GM21381 (cell line): ENCODE data around the gene R3HDML.
"Not testable (repeated sequence)": the region's sequence is repeated elsewhere in the genome, so short reads cannot be mapped to it uniquely, and the experiment has no call there.

ENCODE experiments used
- ATAC-seq: cut with Tn5 transposase; IDR thresholded peaks from one replicate; pipeline ENCODE4 v1.9.1; 2021; ENCODE audit warnings: mild to moderate bottlenecking, moderate library complexity; ENCODE audit not compliant: unreplicated experiment

Gene R3HDML

GRCh38 chr20:44327748-44328147 is 9.1 kb upstream of the R3HDML start:
- not testable (repeated sequence) for ATAC-seq

DNA sequence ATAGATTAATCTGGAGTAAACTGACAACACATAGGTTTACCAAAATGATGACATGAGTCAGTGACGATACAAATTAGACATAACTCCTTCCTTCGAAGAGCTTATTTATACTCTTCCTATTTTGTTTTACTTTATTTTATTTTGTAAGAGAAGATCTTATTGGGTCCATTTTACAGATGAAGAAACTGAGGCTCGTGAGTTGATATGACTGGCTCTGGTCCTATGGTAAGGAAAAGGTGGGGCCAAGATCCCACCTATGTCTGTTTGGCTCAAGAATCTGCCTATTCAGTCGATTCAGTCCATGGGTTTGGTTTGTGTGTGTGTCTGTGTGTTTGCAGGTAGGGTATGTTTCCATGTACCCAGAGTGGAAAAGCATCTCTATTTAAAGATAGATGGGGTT is 8.4 kb upstream of the R3HDML start:
- ATAC-seq: no peak

DNA sequence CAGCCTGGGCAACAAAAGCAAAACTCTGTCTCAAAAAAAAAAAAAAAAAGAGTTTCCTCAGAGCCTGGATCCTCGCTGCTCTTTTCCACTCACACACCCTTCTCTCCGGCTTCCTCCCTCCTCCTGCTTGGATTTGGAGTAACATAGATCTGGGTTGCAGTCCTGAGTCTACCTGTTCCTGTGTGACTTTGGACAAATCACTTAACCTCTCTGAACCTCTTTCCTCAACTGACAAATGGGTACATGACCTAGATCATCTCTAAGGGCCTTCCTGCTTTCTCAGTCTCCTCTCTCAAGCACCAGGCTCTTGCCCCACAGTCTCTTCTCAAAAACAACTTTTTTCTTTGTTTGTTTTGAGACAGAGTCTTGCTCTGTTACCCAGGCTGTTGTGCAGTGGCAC is 5.6 kb upstream of the R3HDML start:
- no peak for ATAC-seq

GRCh38 chr20:44334306-44334705 is 2.5 kb upstream of the R3HDML start:
- ATAC-seq: no peak

GRCh38 chr20:44334709-44335108 is 2.1 kb upstream of the R3HDML start:
- no peak for ATAC-seq

DNA sequence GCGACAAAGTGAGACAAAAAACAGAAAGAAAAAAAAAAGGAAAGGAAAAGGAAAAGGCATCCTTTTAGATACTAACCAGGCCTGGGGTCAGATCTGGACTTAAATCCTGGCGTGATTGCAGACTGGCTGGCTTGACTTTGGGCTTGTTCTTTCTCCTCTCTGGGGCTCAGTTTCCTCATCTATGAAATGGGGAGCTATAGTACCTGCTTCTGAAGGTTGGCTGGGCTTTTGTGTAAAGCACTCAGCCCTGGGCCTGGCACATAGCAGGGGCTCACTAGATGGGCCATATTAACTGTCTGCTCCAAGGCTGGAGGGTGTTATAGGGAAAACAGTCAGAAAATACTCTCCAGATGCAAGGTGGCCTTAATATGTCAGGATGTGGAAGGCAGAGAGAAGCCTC is 1.2 kb upstream of the R3HDML start:
- no peak for ATAC-seq

GRCh38 chr20:44336086-44336485 is 757 bp upstream of the R3HDML start:
- ATAC-seq: no peak

DNA sequence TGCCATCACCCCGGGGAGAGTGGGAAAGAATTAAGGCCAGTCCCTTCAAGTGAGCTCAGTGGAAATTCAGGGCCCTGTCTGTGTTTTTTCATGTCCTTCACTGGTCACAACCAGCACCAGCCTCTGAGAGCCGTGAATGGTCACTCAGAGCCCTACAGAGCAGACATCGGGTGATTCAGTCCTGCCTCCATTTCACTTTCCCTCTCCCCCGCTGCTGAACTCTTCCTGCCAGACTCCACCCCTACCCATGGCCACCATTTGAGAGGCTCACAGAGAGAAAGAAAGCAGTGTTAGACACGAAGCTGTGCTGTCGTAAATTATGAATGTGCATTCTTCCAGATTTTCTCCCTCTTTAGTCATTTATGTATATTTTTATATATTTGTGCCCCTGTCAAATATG is 5.4 kb downstream of the R3HDML start:
- no peak for ATAC-seq

DNA sequence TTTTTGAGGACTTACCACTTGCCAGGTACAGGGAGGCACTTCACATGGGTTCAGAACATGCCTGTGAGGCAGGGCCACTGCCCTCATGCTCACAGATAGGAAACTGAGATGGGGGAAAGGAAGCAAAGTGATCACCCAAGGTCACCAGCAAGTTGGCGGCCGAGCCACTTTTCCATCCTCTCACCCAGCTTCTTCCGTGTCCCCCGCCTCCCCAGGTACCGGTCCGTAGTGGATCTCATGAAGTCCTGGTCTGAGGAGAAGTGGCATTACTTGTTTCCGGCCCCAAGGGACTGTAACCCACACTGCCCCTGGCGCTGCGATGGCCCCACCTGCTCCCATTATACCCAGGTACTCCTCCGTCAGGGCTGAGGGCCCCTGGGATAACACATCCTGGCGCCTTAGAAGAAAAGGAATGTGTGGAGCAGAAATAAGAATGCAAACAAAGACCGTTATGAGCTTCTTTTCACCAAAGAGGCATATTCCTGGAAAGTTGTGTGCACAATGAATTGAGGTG is 6.4 kb downstream of the R3HDML start:
- no peak for ATAC-seq

DNA sequence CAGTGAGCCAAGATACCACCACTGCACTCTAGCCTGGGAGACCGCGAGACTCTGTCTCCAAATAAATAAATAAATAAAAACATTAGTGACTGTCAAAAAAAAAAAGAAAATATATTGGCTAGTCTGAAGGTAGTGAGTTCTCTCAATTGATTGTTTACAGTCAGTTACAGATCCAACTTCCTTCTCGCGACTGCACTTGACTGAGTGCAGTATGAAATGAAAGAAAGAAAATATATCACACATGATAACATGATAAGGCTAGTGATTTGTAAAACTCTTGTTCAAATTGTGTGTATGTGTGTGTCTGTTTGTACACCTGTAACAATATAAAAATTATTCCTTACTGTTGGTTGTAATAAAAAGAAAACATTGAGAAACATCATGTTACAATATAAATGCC is 7.9 kb downstream of the R3HDML start:
- no peak for ATAC-seq

GRCh38 chr20:44345147-44345546 is 8.3 kb downstream of the R3HDML start:
- ATAC-seq: no peak

DNA sequence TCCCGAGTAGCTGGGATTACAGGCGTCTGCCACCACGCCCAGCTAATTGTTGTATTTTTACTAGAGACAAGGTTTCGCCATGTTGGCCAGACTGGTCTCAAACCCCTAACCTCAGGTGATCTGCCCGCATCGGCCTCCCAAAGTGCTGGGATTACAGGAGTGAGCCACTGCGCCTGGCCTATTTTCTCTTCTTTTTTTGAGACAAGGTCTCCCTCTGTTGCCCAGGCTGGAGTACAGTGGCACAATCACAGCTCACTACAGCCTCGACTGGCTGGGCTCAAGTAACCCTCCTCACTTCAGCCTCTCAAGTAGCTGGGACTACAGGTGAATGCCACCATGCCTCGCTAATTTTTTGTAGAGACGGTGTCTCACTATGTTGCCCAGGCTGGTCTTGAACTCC is 9.1 kb downstream of the R3HDML start:
- not testable (repeated sequence) for ATAC-seq

DNA sequence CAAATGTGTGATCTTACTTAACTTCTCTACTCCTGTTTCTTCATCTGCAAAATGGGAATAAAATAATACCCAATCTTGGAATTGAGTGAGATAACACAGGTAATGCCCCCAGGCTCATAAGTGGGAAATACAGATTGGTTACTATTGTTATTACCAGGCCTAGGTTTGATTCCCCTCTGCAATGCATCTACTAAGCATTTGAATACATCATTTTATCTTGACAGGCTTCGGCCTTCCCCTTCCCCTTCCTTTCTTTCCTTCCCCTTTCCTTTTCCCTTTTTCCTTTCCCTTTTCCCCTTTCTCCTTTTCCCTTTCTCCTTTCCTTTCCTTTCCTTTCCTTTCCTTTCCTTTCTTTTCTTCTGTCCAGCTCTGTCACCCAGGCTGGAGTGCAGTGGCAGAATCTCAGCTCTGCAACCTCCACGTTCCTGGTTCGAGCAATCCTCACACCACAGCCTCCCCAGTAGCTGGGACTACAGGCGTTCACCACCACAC is 11.4 kb downstream of the R3HDML start:
- no peak for ATAC-seq

DNA sequence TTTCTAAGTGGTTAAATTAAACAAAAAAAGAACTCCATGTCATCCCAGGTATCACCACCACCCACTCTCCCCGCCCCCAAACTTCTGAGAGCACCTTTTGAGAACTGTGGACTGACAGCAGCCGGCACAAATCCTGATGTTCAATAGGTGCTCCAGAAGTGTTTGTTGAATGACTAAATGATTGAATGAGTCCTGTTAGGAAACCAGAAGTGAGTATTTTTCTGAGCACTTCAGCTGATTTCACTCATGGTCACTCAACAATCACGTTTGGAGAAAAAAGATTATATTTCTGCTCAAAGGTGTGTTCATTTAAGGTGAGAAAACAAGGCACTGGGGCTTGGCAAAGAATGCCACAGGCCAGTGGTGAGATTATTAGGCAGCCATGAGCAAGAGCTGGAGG is 12.5 kb downstream of the R3HDML start:
- ATAC-seq: no peak

GRCh38 chr20:44350567-44350966 is 13.7 kb downstream of the R3HDML start:
- no peak for ATAC-seq

GRCh38 chr20:44354979-44355497 is 18.2 kb downstream of the R3HDML start:
- no peak for ATAC-seq

- no peak for ATAC-seq
Observed at GRCh38 chr20:44355498-44356352, 18.9 kb downstream of the R3HDML start, which contains the start of gene HNF4A. HNF4A (plus strand) TSS chr20:44355699; CDS start chr20:44355805, 106 bp downstream.

GRCh38 chr20:44356353-44356723 is 19.5 kb downstream of the R3HDML start:
- no peak for ATAC-seq

GRCh38 chr20:44357020-44357419 is 20.2 kb downstream of the R3HDML start:
- ATAC-seq: no peak

DNA sequence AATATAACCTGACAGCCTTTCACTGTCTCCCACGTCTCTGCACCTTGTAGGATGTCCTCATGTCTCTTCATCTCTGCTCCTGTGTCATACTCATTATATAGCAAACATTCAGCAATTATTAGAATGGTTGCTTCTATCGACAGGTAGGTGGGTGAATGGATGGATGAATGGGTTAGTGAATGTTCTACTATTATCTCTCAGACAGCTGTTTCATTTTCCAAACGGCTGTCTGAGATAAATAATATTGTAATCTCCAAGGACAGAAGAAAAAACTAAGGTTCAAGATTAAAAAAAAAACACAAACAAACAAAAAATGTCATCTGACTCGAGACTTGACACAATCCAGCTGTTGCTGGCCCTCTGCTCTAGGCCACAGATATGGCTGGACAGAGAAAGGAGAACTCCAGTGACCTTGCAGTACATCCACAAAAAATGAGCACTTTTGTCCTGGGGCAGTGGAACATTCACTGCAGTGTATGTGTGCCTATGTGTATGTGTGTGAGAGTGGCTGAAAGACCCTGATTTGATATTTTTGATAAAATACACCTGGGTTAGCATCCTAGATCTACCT is 20.8 kb downstream of the R3HDML start:
- no peak for ATAC-seq

DNA sequence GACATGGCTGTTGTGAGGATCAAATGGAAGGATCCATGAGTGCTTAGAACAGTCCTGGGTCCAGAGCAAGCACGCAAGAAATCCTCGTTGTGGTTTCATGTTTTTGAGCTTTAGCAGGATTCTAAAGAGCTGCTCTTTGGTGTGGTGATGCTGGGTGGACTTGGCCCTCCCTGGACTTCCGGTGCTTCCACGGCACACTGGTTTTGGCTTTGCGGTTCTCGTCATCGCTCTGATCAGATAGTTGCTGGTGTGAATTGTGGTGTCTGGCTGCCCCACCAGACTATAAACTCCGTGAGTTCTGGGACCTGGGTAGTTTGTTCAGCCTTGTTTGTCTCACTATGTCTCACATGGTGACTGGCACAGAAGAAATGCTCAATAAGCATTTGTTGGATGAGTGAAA is 21.9 kb downstream of the R3HDML start:
- no peak for ATAC-seq

DNA sequence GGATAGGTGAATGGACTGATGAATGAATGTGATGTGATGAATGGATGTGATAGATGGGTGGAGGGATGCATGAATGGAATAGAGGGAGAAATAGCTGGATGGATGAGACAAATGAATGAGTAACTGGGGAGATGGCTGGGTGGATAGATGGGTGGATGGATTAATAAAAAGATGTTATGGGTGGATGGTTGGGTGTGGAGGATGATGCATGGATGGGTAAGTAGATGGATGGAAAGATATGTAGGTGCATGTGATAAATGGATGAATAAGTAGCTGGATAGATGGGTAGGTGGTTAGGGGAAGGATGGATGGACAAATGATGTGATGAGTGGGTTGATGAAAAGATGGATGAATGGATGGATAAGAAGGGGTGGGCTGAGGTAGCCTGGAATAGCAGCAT is 23.4 kb downstream of the R3HDML start:
- ATAC-seq: no peak
